PC-3 (cell line): Measurements from ENCODE around the gene FXYD1.

Source experiments
- EZH2phosphoT487 ChIP-seq: fragments of 300-600 bp; sonication (generic); IDR thresholded peaks from 2 replicates; pipeline ENCODE4 v1.6.1; 2018; ENCODE audit warnings: mild to moderate bottlenecking, antibody characterized with exemption, low read length, borderline replicate concordance
- TF ChIP-seq, protein P1 (sequence below): fragments of 300-600 bp; sonication (generic); conservative IDR thresholded peaks from 2 replicates; pipeline ENCODE4 v1.5.1; 2017; ENCODE audit warnings: antibody characterized with exemption, low read depth, mild to moderate bottlenecking, low read length

DNA sequence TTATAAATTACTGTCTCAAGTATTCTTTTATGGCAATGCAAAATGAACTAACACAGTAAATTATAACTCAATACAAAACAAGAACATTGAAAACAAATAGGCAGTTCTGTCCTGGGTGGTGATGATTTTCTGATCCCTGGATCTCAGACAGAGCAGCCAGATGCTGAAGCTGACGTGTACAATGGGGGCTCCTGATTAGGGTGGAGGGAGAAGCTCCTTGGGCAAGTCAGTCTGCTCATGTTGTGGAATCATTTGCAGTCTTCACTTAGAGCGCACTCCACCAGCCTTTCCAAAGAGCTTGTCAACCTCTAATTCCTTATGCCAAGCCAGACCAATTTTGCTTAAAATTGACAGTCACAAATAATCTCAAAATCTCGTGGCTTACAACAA lies 37.6 kb downstream of the FXYD1 start:
- TF ChIP-seq EZH2phosphoT487 = no peak
- TF ChIP-seq, protein P1, sequence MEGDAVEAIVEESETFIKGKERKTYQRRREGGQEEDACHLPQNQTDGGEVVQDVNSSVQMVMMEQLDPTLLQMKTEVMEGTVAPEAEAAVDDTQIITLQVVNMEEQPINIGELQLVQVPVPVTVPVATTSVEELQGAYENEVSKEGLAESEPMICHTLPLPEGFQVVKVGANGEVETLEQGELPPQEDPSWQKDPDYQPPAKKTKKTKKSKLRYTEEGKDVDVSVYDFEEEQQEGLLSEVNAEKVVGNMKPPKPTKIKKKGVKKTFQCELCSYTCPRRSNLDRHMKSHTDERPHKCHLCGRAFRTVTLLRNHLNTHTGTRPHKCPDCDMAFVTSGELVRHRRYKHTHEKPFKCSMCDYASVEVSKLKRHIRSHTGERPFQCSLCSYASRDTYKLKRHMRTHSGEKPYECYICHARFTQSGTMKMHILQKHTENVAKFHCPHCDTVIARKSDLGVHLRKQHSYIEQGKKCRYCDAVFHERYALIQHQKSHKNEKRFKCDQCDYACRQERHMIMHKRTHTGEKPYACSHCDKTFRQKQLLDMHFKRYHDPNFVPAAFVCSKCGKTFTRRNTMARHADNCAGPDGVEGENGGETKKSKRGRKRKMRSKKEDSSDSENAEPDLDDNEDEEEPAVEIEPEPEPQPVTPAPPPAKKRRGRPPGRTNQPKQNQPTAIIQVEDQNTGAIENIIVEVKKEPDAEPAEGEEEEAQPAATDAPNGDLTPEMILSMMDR = no peak
